GM12878 (cell line): ENCODE measurements around the gene MAN1A1. TPM values are rescaled to one million over a fixed set of nuclear protein-coding genes. Genes with fewer than 3 reads are reported as not detected.

ENCODE experiments used
- ATAC-seq: fragments of 200-7000 bp; cut with Tn5 transposase; 3 replicates; pipeline ENCODE4 v1.9.1; 2020; ENCODE audit warnings: mild to moderate bottlenecking, moderate library complexity
- BruUV-seq: library from RNA; stranded (reverse); fragments of 400-500 nt; replicated peaks from 2 replicates; lab custom pipeline; 2021; lab: Mats Ljungman, UMichigan
- CTCF ChIA-PET: fragments of 300-600 bp; sonication (Branson Sonifier 250); formaldehyde crosslinking; extraction: SDS; loops from one replicate; lab custom pipeline; 2021; ENCODE audit warnings: inconsistent platforms; lab: Yijun Ruan, JAX
- POLR2A ChIA-PET: fragments of 350-600 bp; formaldehyde crosslinking; extraction: SDS; loops from one replicate; lab custom pipeline; 2021; ENCODE audit warnings: inconsistent platforms; lab: Charles Lee
- RAD21 ChIA-PET: fragments of 300-600 bp; sonication (Branson Sonifier 250); formaldehyde crosslinking; loops from one replicate; lab custom pipeline; 2023; ENCODE audit warnings: antibody characterized with exemption; ENCODE audit not compliant: unreplicated experiment; lab: Charles Lee
- SMC1A ChIA-PET: fragments of 300-600 bp; sonication (Branson Sonifier 250); formaldehyde crosslinking; loops from one replicate; lab custom pipeline; 2023; ENCODE audit not compliant: unreplicated experiment, uncharacterized antibody; lab: Charles Lee
- DNase-seq: peaks from one replicate; pipeline ENCODE4 v3.0.0-alpha.2; 2011; ENCODE audit warnings: low read depth, low spot score
- FAIRE-seq: peaks from 3 replicates; lab custom pipeline; 2011; peaks lifted over from hg19 to GRCh38; lab: Jason Lieb, UNC
- H2AFZ ChIP-seq: 2 replicates; pipeline ENCODE4 v1.6.0; 2011; ENCODE audit warnings: low read depth, low read length, control low read depth; ENCODE audit not compliant: control insufficient read depth
- H3K27ac ChIP-seq: 2 replicates; pipeline ENCODE4 v1.5.1; 2011; ENCODE audit warnings: control low read depth; ENCODE audit not compliant: control insufficient read depth, insufficient read depth
- H3K27me3 ChIP-seq, 2 experiments: replicated peaks in 1 of 2; 2 replicates each; pipeline versions ENCODE4 v1.6.0 to v1.6.1; 2011; ENCODE audit warnings: low read length in 1 of 2; ENCODE audit not compliant: control insufficient read depth in 2 of 2, insufficient read depth in 2 of 2
- H3K36me3 ChIP-seq, 2 experiments: 2 replicates each; pipeline ENCODE4 v1.5.1; 2011; ENCODE audit warnings: low read length in 1 of 2; ENCODE audit not compliant: control insufficient read depth in 2 of 2, insufficient read depth in 2 of 2
- H3K4me1 ChIP-seq: 2 replicates; pipeline ENCODE4 v1.6.1; 2011; ENCODE audit warnings: mild to moderate bottlenecking, low read length, moderate library complexity, mixed read lengths; ENCODE audit not compliant: control insufficient read depth, insufficient read depth
- H3K4me2 ChIP-seq: 2 replicates; pipeline ENCODE4 v1.6.0; 2011; ENCODE audit warnings: control low read depth; ENCODE audit not compliant: control insufficient read depth, insufficient read depth
- H3K4me3 ChIP-seq: fragments of 200-600 bp; sonication (generic); 2 replicates; pipeline ENCODE4 v1.5.1; 2016
- H3K79me2 ChIP-seq: 2 replicates; pipeline ENCODE4 v1.6.0; 2011; ENCODE audit warnings: low read length; ENCODE audit not compliant: control insufficient read depth, insufficient read depth
- H3K9ac ChIP-seq: 2 replicates; pipeline ENCODE4 v1.8.0; 2011; ENCODE audit warnings: low read length, control low read depth, mixed read lengths; ENCODE audit not compliant: control insufficient read depth, insufficient read depth
- H3K9me3 ChIP-seq: replicated peaks from 3 replicates; pipeline ENCODE4 v1.5.1; 2011; ENCODE audit warnings: mild to moderate bottlenecking, low read length; ENCODE audit not compliant: control insufficient read depth, insufficient read depth
- H4K20me1 ChIP-seq: 2 replicates; pipeline ENCODE4 v1.6.0; 2011; ENCODE audit not compliant: control insufficient read depth, insufficient read depth
- ASH2L ChIP-seq: fragments of 300-600, 200-600 bp; sonication (generic); IDR thresholded peaks from 2 replicates; pipeline ENCODE4 v1.6.1; 2017; ENCODE audit warnings: low read depth, mild to moderate bottlenecking, borderline replicate concordance
- BMI1 ChIP-seq: fragments of 450-650 bp; IDR thresholded peaks from 2 replicates; pipeline ENCODE4 v1.6.1; 2016; ENCODE audit warnings: mild to moderate bottlenecking, moderate library complexity, borderline replicate concordance
- KDM1A ChIP-seq: fragments of 200-600 bp; sonication (generic); IDR thresholded peaks from 2 replicates; pipeline ENCODE4 v1.6.1; 2016; ENCODE audit warnings: borderline replicate concordance
- PML ChIP-seq: IDR thresholded peaks from 2 replicates; pipeline ENCODE4 v1.6.1; 2012; ENCODE audit warnings: low read length, inconsistent platforms
- POLR2A ChIP-seq: IDR thresholded peaks from 2 replicates; pipeline ENCODE4 v1.6.1; 2011; ENCODE audit warnings: low read depth, mild to moderate bottlenecking, low read length
- in situ Hi-C: fragments of 300-500 bp; cut with MboI; formaldehyde crosslinking; loops from 9 replicates; pipeline ENCODE4 v1.14.3; 2018; ENCODE audit warnings: mixed read lengths
- intact Hi-C: fragments of 100-400 bp; cut with micrococcal nuclease; formaldehyde crosslinking; loops from one replicate; pipeline ENCODE4 v1.14.2; 2022; ENCODE audit not compliant: unreplicated experiment
- polyA plus RNA-seq, 11 experiments: library from polyadenylated mRNA; depleted of rRNA in 4 of 11; unstranded in 6 of 11; stranded (reverse) in 5 of 11; fragments of >200 nt; fragmentation: Nextera tagmentation in 4 of 11; fragmentation: Illumina TruSeq in 1 of 11; extraction: Ambion mirVana in 4 of 11; extraction: Trizol in 1 of 11; gene quantifications; 1 replicate in 1 of 11; 2 replicates in 10 of 11; pipeline versions ENCODE4 v1.2.1 to v1.2.3, GENCODE V29; 2011 to 2016; ENCODE audit warnings: inconsistent platforms in 2 of 11, missing spikeins in 2 of 11, low read depth in 1 of 11
- total RNA-seq, 4 experiments: library from RNA; depleted of rRNA in 3 of 4; stranded (reverse); fragments of >200 nt in 3 of 4; fragmentation: Illumina TruSeq in 1 of 4; extraction: Trizol in 1 of 4; gene quantifications; 2 replicates each; pipeline versions ENCODE4 v1.2.1 to v1.2.3, GENCODE V29; 2013 to 2021
- TF ChIP-seq, protein P1 (sequence below): IDR thresholded peaks from 2 replicates; pipeline ENCODE4 v1.6.1; 2012; ENCODE audit warnings: low read depth, low read length, improper control_type of control experiment

Gene MAN1A1
- total and polyA plus RNA-seq, 10 of the 15 experiments (the other 5 are each of a cell fraction or from before 2014, with no cell fraction given) = 5.4 to 28.1 (median 19.5) TPM

GRCh38 chr6:119171864-119172588 is 177.5 kb downstream of the MAN1A1 start:
- ATAC-seq (peak; percentile 47), DNase-seq (no peak), FAIRE-seq (no peak)
- Histone ChIP-seq H3K36me3 (no peaks in the 10 kb centered on the region), H3K4me2 (no peak overlapping the region), H3K9me3 (no peaks in the 10 kb centered on the region), H3K4me3 (no peak overlapping the region), H3K79me2 (no peaks in the 10 kb centered on the region), H3K9ac (no peak overlapping the region), H3K27ac (no peak overlapping the region), H3K4me1 (no peaks in the 10 kb centered on the region), H3K27me3 (no peaks in the 10 kb centered on the region), H4K20me1 (no peaks in the 10 kb centered on the region), H2AFZ (no peak overlapping the region)
- SMC1A ChIA-PET = interaction anchor here (0.5 to 1.6 kb wide), 22 partner anchors 8 to 179 kb away, joined by 3 to 10 read pairs (median 3); no protein-coding TSS in a partner anchor
- TF ChIP-seq KDM1A = no peak
- TF ChIP-seq PML = no peak
- TF ChIP-seq, protein P1, sequence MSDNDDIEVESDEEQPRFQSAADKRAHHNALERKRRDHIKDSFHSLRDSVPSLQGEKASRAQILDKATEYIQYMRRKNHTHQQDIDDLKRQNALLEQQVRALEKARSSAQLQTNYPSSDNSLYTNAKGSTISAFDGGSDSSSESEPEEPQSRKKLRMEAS = no peak
- no peak for TF ChIP-seq ASH2L
- TF ChIP-seq POLR2A = no peak
- no peak for TF ChIP-seq BMI1
- RAD21 ChIA-PET = interaction anchor here (0.9 to 1.7 kb wide), 5 partner anchors 22 to 172 kb away, joined by 3 to 9 read pairs (median 3); no protein-coding TSS in a partner anchor
- intact Hi-C loops (no loop called here), in situ Hi-C loops (no loop called here)
- CTCF ChIA-PET = interaction anchor here (0.7 to 2.5 kb wide), 10 partner anchors 9 to 219 kb away, joined by 3 to 20 read pairs (median 4); no protein-coding TSS in a partner anchor
- BruUV-seq = no TSS peak
- POLR2A ChIA-PET = interaction anchor here (1.3 kb wide), 1 partner anchor 14 kb away, joined by 3 read pairs; no protein-coding TSS in a partner anchor
